Measurements from ENCODE around the gene NUTF2.

DNA sequence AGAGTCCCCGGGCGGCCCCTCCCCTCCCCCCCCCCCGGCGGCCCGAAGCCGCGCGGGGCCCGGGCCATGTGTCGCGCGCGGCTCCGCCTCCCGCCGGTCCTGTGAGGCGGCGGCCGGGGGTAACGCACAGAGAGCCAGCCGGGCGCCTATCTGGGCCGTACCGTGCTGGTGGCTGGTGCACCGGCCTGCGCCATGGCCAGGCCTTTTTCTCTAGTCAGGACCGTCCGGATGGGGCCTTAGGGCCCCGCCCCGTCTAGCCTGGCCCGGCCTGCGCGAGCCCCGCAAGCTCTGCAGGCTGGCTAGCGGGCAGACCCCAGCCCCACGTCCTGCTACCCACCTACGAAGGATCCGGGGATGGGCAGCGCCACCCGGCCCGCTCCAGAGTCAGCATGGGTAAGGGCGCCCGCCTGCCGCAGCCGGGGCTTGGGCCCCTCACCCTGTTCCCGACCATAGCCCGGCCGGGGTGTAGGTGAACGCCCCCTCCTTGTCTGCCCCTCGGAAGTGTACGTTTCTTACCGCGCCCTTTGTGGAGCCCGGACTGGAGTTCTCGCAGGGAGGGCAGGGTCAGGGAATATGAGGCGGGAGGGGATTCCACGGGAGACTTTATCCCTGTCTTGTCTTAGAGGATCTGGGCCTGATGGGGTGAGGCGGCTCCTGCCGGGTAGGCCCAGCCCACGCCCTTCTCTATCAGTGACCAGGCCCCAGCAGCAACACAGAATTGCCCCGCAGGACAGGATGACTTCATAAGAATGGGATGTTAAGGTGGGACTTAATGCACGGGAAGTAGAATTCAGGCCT is 530 bp downstream of the NUTF2 start, which contains the start of gene CENPT:
- TF ChIP-seq, protein P1, sequence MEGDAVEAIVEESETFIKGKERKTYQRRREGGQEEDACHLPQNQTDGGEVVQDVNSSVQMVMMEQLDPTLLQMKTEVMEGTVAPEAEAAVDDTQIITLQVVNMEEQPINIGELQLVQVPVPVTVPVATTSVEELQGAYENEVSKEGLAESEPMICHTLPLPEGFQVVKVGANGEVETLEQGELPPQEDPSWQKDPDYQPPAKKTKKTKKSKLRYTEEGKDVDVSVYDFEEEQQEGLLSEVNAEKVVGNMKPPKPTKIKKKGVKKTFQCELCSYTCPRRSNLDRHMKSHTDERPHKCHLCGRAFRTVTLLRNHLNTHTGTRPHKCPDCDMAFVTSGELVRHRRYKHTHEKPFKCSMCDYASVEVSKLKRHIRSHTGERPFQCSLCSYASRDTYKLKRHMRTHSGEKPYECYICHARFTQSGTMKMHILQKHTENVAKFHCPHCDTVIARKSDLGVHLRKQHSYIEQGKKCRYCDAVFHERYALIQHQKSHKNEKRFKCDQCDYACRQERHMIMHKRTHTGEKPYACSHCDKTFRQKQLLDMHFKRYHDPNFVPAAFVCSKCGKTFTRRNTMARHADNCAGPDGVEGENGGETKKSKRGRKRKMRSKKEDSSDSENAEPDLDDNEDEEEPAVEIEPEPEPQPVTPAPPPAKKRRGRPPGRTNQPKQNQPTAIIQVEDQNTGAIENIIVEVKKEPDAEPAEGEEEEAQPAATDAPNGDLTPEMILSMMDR (IDR thresholded peaks at IDR 0.05): no peak
- TF ChIP-seq EZH2 (IDR thresholded peaks at IDR 0.05; ENCODE audit: borderline replicate concordance, insufficient read depth, low read depth, low read length, poor library complexity, severe bottlenecking): no peak
